HG03521 (cell line): Measurements from ENCODE around the gene CD226.
"Not testable (repeated sequence)": the region's sequence is repeated elsewhere in the genome, so short reads cannot be mapped to it uniquely, and the experiment has no call there.

Experiments
- ATAC-seq: cut with Tn5 transposase; IDR thresholded peaks from one replicate; pipeline ENCODE4 v1.9.1; 2021; ENCODE audit warnings: mild to moderate bottlenecking, moderate library complexity; ENCODE audit not compliant: unreplicated experiment

Gene CD226

GRCh38 chr18:69956665-69957620 lies 9.3 kb upstream of the CD226 start:
- ATAC-seq, result no peak

- peak; percentile 36 for ATAC-seq
These were observed 8.4 kb upstream of the CD226 start for GRCh38 chr18:69956057-69956456.

- ATAC-seq, result no peak
These were observed 7.2 kb upstream of the CD226 start for GRCh38 chr18:69954719-69955480.

GRCh38 chr18:69953191-69953590 lies 5.5 kb upstream of the CD226 start:
- no peak for ATAC-seq

- no peak for ATAC-seq
These were observed 3.5 kb upstream of the CD226 start for GRCh38 chr18:69951182-69951581.

GRCh38 chr18:69949538-69949936 lies 1.9 kb upstream of the CD226 start:
- no peak for ATAC-seq

- peak; percentile 87 for ATAC-seq
These were observed 1.4 kb upstream of the CD226 start for GRCh38 chr18:69948919-69949537.

GRCh38 chr18:69948256-69948655 lies 583 bp upstream of the CD226 start:
- no peak for ATAC-seq

GRCh38 chr18:69946608-69947155 lies 991 bp downstream of the CD226 start:
- ATAC-seq, result no peak

- no peak for ATAC-seq
These were observed 2.2 kb downstream of the CD226 start for GRCh38 chr18:69945220-69946114.

GRCh38 chr18:69944436-69944835 lies 3.2 kb downstream of the CD226 start:
- ATAC-seq, result peak; percentile 20

GRCh38 chr18:69943021-69943420 lies 4.7 kb downstream of the CD226 start:
- no peak for ATAC-seq

GRCh38 chr18:69941183-69941582 lies 6.5 kb downstream of the CD226 start:
- no peak for ATAC-seq

- ATAC-seq, result not testable (repeated sequence)
These were observed 7.9 kb downstream of the CD226 start for GRCh38 chr18:69939812-69940211.

GRCh38 chr18:69936191-69936558 lies 11.5 kb downstream of the CD226 start:
- ATAC-seq, result no peak

GRCh38 chr18:69935319-69936190 lies 12.1 kb downstream of the CD226 start:
- peak; percentile 92 for ATAC-seq

- no peak for ATAC-seq
These were observed 12.9 kb downstream of the CD226 start for GRCh38 chr18:69934601-69935265.

- ATAC-seq, result no peak
These were observed 18.5 kb downstream of the CD226 start for GRCh38 chr18:69929041-69929774.
